Inflammatory macrophage treated with lipopolysaccharide for 4 hours (primary cell): ENCODE results near the gene DERL2.
"Not testable (repeated sequence)": the region's sequence is repeated elsewhere in the genome, so short reads cannot be mapped to it uniquely, and the experiment has no call there.

Experiments used
- DNase-seq: peaks from one replicate; pipeline ENCODE4 v3.0.0-alpha.2; 2020

DERL2 gene

DNA sequence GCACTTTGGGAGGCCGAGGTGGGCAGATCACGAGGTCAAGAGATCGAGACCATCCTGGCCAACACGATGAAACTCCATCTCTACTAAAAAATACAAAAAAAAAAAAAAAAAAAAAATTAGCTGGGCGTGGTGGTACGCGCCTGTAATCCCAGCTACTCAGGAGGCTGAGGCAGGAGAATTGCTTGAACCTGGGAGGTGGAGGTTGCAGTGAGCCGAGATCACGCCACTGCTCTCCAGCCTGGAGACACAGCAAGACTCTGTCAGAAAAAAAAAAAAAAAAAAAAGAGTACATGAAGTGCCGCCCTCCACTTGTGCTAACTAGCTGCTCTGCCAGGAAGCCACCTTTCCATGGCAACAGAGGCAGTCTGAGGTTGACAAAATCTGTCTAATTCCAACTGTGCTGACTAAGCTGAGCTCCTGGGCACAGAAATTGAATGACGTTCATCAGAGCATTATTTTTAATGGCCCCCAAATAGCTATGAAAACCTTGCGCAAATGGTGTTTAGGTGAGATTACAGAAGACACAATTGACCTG lies 50.1 kb downstream of the DERL2 start:
- not testable (repeated sequence) for DNase-seq

GRCh38 chr17:5434984-5435383 lies 51.0 kb downstream of the DERL2 start:
- no peak for DNase-seq

- no peak for DNase-seq
Observed at GRCh38 chr17:5431949-5432556, 53.9 kb downstream of the DERL2 start.

GRCh38 chr17:5431234-5431633 lies 54.7 kb downstream of the DERL2 start:
- DNase-seq: not testable (repeated sequence)

GRCh38 chr17:5430413-5430999 lies 55.5 kb downstream of the DERL2 start:
- no peak for DNase-seq

- no peak for DNase-seq
Observed at GRCh38 chr17:5429191-5429887, 56.6 kb downstream of the DERL2 start.

GRCh38 chr17:5425826-5426225 lies 60.2 kb downstream of the DERL2 start:
- DNase-seq: no peak

- DNase-seq: no peak
Observed at GRCh38 chr17:5424909-5425308, 61.1 kb downstream of the DERL2 start.

DNA sequence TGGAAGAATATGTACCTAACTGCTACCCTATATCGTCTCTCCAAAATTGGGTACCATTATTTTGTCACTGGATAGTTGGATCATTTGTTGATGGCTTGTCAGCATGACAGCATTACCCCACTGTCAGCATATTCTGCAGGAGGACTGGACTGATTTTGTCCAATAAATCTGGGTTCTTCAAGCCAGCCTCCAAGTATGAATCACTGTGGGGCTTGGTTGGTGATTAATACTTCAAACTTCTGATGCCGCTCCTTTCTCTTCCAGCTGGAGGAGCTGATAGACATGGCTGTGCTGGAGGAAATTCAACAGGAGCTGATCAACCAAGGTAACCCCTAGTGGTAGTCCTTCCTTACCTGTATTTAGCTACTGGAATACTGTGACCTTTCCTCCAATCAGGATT lies 63.5 kb downstream of the DERL2 start:
- DNase-seq: no peak
